Muscle of back (tissue), 11 donors: ENCODE measurements around the gene NFATC4. TPM values are rescaled to one million over a fixed set of nuclear protein-coding genes. Genes with fewer than 3 reads are reported as not detected.
"Not testable (repeated sequence)": the region's sequence is repeated elsewhere in the genome, so short reads cannot be mapped to it uniquely, and the experiment has no call there.

Experiments used
- DNase-seq, 3 donors: peaks; one replicate each; pipeline versions ENCODE4 v3.0.0 to v3.0.0-alpha.2; 2013
- polyA plus RNA-seq, 10 donors: library from polyadenylated mRNA; unstranded; fragments of 120-200 nt; gene quantifications; one replicate each; pipeline ENCODE4 v1.2.1, GENCODE V29; 2013; ENCODE audit not compliant: insufficient read length in 10 of 10

The NFATC4 gene
- polyA plus RNA-seq, 10 donors, result 34.0 to 69.3 (median 44.5) TPM

DNA sequence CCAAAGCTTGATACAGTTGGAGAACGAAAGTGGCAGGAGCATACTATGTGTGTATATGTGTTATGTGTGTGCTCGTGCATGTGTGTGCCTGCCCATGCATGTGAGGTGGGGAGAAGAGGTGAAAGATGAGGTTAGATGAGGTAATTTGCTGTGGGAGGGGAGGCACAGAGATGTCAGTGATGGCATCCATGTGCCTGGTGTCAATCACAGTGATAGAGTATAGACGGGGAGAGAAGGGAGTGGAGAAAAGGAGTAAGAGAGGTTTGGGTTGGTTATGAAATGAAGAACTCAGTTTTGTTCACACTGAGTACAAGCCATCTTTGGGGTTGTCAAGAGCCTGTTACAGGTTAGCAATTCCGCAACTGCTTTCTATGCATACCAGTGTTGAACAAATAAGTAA lies 16.2 kb downstream of the NFATC4 start:
- no peak for DNase-seq

GRCh38 chr14:24385524-24385923 lies 17.5 kb downstream of the NFATC4 start:
- no peak for DNase-seq

DNA sequence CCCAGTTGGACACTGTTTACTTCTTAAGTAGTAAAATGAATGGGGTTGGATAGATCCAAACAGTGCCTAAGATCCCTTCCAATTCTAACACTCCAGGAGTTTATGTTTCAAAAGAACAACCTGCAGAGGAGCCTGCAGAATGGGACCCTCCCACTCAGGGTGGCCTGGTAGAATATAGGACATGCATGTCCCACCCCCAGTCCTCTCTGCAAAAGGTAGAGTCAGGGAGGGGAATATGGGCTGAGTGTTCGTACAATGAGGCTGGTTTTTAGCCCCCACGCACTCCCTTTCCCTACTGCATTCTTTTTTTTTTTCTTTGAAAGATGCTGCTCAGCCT lies 19.0 kb downstream of the NFATC4 start:
- DNase-seq, result no peak

DNA sequence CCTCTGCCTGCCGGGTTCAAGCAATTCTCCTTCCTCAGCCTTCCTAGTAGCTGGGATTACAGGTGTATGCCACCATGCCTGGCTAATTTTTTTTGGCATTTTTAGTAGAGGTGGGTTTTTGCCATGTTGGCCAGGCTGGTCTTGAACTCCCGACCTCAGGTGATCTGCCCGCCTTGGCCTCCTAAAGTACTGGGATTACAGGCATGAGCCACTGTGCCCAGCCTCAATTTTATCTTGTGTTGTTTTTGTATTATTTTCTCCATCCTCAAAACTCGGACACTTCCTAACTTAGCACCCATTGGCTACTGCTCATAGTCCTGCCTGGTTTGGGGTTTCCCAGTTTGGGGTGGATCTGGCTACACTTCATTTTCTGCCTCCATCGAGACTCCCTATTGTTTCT lies 19.6 kb downstream of the NFATC4 start:
- DNase-seq, result not testable (repeated sequence)

GRCh38 chr14:24388474-24389179 lies 20.6 kb downstream of the NFATC4 start:
- DNase-seq, result no peak

DNA sequence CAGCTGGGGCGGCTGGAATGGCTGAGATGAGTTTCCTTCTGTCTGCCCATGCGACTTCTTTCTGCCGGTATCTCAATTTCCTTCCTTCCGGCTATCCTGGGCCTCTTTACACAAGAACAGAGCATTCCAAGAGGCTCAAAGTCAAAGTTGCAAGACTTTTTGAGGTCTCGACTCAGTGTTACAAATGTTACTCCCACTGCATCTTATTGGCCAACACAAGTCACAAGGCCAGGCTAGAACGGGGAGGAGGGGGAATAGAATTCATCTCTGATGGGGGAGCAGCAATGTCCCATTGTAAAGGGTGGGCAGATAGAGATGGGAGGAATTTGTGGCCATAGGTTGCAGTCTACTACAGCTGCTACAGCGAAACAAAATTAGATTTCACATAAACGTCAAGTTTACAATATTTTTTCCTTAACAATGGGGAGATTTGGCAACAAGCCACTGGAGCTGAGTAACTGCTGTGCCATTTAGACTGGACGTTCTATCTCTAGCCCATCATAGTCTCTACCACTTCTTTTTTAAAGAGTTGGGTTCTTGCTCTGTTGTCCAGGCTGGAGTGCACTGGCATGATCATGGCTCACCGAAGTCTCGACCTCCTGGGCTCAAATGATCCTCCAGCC lies 21.4 kb downstream of the NFATC4 start:
- DNase-seq, result no peak

GRCh38 chr14:24390701-24391468 lies 22.9 kb downstream of the NFATC4 start:
- no peak for DNase-seq

- no peak for DNase-seq
These were observed 24.5 kb downstream of the NFATC4 start for GRCh38 chr14:24392325-24393091.

DNA sequence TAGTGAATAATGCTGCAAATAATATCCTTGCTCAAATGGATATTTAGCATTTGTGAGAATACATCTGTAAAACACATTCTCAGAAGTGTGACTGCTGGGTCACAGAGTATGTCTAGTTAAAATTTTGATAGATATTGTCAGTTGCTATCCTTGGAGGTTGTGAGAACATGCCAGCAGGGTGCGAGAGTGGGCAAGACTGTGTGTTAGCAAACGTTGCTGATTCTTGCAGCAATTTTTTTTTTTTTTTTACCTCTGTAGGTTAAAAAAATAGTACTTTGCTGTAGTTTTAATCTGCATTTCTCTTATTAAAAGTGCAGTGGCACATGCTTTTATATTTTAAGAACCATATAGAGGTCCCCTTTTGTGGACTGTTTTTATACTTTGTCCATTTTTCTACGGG lies 26.3 kb downstream of the NFATC4 start:
- no peak for DNase-seq

DNA sequence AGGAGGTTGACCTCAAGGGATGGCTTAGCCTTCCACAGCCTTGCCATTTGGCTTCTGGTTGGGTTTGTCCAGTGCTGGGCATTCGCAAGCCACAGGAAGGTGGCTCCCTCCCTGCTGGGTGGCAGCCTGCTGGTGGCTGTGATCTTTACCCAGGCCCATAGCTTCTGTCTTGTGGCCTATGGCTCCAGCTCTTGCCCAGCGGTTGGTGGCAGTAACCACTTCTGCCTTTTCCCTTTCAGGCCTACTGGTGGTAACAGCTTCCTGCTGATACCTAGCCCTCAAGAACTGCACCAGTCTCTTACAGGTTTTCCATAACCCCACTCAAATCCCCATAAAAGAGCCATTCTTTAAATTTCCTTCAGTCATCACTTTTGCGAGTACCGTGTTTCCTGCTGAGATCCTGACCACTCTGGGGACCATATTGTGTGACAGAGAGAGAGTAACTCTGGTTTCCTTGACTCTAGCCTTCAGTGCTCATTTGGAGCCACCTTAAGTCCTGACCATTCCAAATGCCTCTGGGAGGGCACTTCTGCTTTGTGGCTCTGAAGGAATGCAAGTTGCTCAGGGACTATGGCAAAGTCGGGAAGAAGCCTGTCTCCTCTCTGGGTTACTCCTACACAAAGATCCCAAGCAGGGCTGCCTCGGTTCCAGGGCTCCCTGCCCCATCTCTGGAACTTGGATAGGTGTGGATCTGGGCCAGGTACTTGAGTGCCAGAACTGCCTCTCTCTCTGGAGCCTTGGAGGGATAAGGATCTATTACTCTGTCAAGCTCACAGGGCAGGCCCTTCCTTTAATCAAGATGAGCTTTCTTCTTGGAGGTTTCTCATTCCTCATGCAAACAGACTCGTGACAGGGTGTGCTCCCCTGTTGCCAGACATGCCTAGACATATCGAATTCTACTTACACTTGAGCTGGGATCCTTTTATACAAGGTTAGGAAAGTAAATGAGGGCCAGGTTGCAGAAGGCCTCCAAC lies 27.9 kb downstream of the NFATC4 start:
- DNase-seq, result no peak

DNA sequence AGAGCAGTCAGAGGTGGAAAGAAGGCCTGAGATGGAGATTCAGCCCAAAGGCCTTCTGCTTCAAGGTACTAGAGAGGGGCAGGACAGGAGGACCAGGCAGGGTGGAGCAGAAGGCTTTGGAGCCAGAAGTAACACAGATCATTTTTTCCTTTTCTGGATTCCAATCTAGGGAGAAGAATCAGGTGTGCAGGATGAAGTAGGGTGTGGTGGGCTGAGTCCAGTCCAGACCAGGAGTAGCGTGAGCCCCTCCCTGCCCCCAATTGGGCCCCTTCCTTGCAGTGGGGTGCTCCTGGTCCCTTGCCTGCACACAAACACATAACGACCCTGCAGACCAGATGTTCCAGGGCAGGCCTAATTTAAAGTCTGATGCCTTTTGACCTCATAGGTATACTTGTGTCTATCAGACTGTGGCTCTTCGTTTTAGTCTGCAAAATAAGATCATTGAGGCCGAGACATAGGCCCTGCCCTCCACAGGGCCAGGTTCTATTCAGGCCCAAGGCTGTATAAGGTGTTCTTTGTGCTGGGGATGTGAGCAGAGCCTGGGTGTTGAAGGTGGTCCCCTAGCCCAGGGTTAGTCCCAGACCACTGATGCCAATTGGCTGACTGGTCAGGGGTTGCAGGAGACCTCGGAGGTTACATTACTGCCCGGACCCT lies 29.8 kb downstream of the NFATC4 start:
- no peak for DNase-seq

- peak; percentile 25 to 87 (median 68) for DNase-seq
These were observed 30.3 kb downstream of the NFATC4 start for GRCh38 chr14:24398293-24398652.

DNA sequence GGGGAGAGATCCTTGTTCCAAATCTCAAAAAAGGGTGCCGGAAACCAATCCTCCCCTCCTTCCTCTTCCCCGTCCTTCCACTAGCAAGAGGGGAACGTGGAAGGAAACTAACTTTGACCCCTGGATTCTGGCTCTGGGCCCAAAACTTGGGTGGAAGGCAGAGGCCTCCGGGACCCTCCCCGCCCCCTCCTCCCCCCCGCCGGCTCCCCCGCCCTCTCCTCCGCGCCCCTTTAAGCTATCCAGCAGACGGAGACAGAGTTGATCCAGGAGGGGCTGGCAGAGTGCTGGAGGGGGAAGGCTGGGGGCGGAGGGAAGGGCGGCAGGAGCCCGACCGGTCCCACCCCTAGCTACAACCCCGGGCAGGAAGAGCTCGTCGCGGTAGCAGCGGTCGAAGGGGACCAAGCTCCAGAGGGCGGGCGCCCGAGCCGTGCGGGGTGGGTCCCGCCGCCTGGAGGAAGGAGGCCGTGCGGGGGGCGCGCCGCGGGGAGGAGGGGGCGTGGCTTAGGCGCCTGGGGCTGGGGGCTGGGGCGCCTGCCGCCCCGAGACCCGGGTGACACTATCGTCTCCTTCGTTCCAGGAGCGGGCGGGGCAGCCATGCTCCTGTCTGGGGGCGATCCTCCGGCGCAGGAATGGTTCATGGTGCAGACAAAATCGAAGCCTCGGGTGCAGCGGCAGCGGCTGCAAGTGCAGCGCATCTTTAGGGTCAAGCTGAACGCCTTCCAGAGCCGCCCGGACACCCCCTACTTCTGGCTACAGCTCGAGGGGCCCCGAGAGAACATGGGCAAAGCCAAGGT lies 30.9 kb downstream of the NFATC4 start, which contains the start of gene NYNRIN:
TSS of gene NYNRIN (plus strand) at position 351 of the 794 bp plus-strand sequence. CDS start at position 595, 244 bp downstream.
- peak; percentile 57 to 92 (median 78) for DNase-seq

DNA sequence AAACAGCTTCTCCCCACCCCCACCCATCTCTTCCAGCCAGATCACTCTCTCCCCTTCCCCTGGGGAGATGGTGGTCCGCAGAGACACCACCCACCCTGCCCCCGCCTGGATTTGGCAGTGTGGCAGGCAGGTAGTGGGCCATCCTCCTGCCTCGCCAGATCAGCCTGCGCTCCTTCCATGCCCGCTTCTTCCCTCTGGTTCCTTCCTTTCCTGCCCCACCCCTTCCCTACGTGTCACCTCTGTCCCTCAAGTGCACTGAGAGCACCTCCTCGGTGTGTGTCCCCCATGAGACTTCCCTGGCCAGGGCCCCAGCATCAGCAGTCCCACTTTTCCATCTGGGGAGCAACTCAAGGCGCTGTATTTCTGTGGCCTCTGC lies 31.5 kb downstream of the NFATC4 start:
- DNase-seq, result no peak

DNA sequence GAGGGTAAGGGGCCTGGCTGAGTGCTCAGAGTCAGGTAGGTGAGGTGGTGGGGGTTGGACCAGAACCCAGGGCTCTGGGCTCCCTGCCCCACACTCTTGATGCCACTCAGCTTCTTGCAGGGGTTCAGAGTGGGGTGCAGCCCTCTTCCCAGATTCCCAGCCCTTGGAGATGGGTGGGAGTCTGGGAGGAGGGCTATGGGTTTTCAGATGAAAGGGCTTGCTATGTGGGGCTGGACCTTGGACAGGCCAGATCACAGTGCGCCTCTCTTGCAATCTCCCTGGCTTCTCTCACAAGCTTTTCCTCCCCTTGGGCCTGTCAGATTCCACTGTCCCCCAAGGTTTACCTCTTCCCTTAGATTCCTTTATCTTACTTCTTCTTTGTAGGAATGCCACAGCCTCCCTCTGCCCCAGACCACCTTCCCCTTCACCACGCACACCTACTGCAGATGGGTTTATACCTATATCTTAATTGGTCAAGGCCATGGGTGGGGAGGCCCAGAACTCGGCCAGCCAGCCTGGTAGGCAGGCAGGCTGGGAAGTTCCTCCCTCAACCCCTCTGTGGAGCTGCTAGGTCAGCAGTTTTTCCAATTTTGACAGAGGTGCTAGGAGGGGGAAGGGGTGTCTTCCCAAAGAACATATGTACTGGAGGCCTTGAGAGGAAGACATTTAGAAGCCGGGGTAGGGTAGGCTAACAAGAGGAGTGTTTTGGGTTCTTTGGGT lies 32.2 kb downstream of the NFATC4 start:
- DNase-seq, result no peak

GRCh38 chr14:24401810-24402702 lies 34.1 kb downstream of the NFATC4 start:
- peak in 1 of 3 donors; percentile 20 for DNase-seq

DNA sequence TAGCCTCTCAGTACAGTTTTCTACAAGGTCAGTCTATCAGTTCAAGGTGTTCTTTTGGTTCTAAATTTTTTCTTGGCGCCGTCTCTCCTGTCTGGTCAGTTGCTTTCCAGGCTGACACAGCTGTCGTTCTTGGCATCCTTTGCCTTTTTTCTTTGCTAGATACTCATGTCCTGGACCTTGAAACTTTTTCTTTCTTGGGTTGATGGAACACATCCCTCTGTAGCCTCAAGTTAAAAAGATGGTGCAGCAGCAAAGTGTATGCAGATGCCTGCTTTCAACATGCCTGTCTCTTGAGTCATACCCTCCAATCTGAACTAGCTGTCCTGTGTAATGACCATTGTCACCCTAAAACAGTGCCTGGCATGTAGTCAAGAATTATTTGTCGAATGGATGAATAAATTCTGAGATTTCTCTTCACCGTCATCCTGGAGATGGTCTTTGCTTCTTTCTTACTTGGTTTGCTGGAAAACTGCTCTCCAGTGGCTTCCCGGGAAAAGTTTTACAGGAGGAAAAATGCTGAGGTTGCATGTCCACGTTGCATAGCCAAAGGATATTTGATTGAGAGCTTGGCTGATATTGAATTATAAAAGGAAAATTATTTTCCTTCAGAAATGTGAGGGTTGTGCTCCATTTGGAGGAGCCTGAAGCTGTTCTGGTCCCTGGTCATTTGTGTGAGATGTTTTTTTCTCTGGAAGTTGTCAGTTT lies 35.5 kb downstream of the NFATC4 start:
- peak; percentile 27 to 81 (median 68) for DNase-seq
